HG03045 (cell line): ENCODE data around the gene TSPO2.

ENCODE experiments used
- ATAC-seq: cut with Tn5 transposase; IDR thresholded peaks from one replicate; pipeline ENCODE4 v1.9.1; 2021; ENCODE audit warnings: mild to moderate bottlenecking, moderate library complexity; ENCODE audit not compliant: unreplicated experiment

The TSPO2 gene

GRCh38 chr6:41074692-41075436 lies 32.6 kb downstream of the TSPO2 start:
- ATAC-seq = no peak

- no peak for ATAC-seq
Measured at GRCh38 chr6:41075651-41076626, 33.7 kb downstream of the TSPO2 start.

GRCh38 chr6:41077536-41077935 lies 35.3 kb downstream of the TSPO2 start:
- ATAC-seq = no peak

GRCh38 chr6:41078101-41078500 lies 35.8 kb downstream of the TSPO2 start:
- ATAC-seq = no peak

- ATAC-seq = no peak
Measured at GRCh38 chr6:41079080-41079479, 36.8 kb downstream of the TSPO2 start.

GRCh38 chr6:41080621-41081020 lies 38.4 kb downstream of the TSPO2 start:
- ATAC-seq = no peak

- ATAC-seq = no peak
Measured at GRCh38 chr6:41083072-41083471, 40.8 kb downstream of the TSPO2 start.

GRCh38 chr6:41085182-41085581 lies 42.9 kb downstream of the TSPO2 start:
- no peak for ATAC-seq

- no peak for ATAC-seq
Measured at GRCh38 chr6:41088451-41088850, 46.2 kb downstream of the TSPO2 start.

- ATAC-seq = no peak
Measured at GRCh38 chr6:41090841-41091761, 48.8 kb downstream of the TSPO2 start.

- no peak for ATAC-seq
Measured at GRCh38 chr6:41092421-41093140, 50.3 kb downstream of the TSPO2 start.

- no peak for ATAC-seq
Measured at GRCh38 chr6:41093729-41094128, 51.5 kb downstream of the TSPO2 start.
